GM18526 (cell line): Measurements from ENCODE around the gene MAN1B1.

Experiments used
- POLR2A ChIP-seq: IDR thresholded peaks from 3 replicates; pipeline ENCODE4 v1.6.1; 2011; ENCODE audit not compliant: insufficient read length; ENCODE audit errors: extremely low read depth

MAN1B1 gene

GRCh38 chr9:137071282-137071681, 15.5 kb upstream of the MAN1B1 start:
- no peak for TF ChIP-seq POLR2A

DNA sequence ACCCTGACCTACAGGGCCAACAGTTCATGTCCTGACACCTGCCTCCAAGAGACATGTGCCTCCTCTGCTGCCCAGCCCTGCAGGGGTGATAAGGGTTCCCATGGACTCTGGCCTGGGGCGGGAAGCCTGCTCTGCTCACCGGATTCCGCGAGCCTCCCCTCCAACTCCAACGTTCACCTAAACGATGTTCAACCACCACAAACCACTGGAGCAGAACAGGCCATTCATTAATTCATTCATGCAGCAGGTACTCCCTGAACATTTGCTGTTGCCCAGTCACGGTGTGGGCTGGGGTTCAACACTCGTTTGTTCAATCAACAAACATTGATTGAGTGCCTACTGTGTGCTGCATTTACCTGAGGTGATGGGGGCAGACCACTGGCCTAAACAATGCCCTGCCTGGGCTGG, 12.8 kb upstream of the MAN1B1 start:
- no peak for TF ChIP-seq POLR2A

GRCh38 chr9:137074657-137075274, 12.0 kb upstream of the MAN1B1 start:
- TF ChIP-seq POLR2A: no peak

DNA sequence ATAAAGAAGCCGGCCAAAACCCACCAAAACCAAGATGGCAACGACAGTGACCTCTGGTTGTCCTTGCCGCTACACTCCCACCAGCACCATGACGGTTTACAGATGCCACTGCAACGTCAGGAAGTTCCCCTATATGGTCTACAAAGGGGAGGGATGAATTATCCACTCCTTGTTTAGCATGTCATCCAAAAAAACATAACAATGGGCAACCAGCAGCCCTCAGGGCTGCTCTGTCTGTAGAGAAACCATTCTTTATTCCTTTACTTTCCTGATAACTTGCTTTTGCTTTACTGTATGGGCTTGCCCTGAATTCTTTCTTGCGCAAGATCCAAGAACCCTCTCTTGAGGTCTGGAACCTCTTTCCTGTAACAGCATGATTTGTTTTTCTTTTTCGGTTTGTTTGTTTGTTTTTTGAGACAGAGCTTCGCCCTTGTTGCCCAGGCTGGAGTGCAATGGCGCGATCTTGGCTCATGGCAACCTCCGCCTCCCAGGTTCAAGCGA, 11.5 kb upstream of the MAN1B1 start:
- TF ChIP-seq POLR2A: no peak

DNA sequence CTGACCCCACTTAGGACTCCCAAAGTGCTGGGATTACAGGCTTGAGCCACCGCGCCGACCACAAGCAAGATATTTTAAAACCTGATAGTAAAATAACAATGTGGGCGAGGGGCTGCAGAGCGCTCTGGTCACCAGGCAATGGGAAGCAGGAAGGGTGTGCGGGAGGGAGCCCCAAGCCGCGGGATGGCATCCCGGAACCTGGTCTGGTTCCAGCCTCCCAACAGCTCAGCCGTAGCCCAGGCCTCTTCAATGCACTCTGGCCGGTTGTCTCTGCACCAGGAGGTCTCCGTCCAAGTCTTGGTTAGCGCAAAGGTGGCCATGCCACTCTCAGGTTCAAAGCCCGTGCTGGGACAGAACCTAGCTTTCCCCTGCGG, 10.2 kb upstream of the MAN1B1 start:
- no peak for TF ChIP-seq POLR2A

GRCh38 chr9:137077010-137077747, 9.6 kb upstream of the MAN1B1 start, which contains the start of gene UAP1L1:
TSS of gene UAP1L1 (plus strand) at chr9:137077517. CDS start at chr9:137077533, 16 bp downstream.
- peak; percentile 56 for TF ChIP-seq POLR2A

DNA sequence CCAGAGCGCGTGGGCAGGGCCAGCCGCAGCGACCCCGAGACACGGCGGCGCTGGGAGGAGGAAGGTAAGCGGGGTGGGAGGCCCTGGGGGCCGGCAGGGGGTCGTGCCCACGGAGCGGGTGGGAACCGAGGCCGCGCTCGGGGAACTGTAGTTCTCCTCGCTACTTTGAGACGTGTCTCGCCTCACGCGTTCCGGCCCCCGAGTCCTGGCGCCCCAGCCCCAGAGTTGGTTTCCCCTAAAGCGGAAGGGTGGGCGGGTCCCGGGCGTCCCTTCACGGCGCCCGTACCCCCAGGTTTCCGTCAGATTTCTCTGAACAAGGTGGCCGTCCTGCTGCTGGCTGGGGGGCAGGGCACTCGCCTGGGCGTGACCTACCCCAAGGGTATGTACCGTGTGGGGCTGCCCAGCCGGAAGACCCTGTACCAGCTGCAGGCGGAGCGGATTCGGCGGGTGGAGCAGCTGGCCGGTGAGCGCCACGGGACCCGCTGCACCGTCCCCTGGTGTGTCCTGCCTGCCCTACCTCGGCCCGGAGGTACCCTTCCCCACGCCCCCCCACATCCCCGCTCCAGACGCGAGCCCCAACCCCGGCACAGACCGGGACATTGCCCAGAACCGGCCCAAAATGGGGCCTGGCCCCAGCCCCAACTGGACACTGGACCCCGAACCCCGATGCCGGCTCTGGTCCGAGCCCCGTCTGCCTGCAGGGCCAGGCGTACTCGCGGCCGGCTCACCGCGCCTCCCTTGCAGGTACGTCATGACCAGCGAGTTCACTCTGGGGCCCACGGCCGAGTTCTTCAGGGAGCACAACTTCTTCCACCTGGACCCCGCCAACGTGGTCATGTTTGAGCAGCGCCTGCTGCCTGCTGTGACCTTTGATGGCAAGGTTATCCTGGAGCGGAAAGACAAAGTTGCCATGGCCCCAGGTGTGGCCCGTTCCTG, 8.8 kb upstream of the MAN1B1 start:
- peak; percentile 1 for TF ChIP-seq POLR2A

DNA sequence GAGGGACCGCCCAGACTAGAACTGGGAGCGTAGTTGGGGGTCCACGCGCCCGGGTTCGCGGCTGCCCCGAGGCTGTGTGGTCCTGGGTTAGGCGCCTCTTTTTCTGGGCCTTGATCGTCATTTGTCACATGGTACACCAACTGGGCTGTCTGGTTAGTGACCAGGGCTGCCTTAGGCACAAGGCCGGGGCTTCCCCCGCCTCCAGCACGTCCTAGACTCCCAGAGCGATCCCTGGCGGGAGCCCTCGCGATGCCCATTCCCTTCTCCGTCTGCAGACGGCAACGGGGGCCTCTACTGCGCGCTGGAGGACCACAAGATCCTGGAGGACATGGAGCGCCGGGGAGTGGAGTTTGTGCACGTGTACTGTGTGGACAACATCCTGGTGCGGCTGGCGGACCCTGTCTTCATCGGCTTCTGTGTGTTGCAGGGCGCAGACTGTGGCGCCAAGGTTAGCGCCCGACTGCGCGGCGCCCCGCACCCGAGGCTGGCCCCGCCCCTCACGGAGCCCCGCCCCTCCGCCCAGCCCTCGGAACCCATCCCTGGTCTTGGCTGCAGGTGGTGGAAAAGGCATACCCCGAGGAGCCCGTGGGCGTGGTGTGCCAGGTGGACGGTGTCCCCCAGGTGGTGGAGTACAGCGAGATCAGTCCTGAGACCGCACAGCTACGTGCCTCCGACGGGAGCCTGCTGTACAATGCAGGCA, 7.9 kb upstream of the MAN1B1 start:
- no peak for TF ChIP-seq POLR2A

- TF ChIP-seq POLR2A: no peak
Measured at GRCh38 chr9:137079401-137079787, 7.4 kb upstream of the MAN1B1 start.

DNA sequence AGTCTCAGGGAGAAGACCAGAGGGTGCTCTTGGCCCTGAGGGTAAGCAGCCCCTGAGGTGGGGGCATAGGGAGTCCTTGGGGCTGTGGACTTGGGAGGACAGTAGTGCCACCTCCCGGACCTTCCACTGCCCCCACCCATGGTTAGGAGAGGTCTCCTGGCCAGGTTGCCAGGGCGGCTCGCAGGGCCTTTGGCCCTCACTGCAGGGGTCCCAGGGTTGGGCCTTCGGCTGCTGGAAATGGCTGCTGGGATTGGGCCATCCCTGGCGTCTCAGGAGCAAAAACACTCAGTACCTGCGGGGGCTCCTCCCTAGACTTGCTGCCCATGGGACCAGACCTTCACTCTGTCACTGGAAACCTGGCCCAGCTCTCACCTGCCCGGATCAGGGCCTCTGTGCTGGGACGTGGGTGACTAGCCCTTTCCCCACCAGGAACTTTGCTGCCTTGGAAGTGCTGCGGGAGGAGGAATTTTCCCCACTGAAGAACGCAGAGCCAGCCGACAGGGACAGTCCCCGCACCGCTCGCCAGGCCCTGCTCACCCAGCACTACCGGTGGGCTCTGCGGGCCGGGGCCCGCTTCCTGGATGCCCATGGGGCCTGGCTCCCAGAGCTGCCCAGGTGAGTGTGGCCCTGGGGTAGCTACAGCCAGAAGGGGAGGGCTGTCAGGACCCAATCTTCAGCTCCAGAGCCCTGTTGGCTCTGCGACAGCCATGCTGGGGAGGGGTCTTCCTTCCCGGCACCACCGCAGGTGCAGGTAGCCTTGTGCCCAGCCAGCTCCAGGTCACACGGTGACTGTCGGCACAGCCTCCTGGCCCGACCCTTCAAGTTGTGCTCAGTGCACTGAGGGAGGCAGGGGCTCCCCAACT, 6.3 kb upstream of the MAN1B1 start:
- no peak for TF ChIP-seq POLR2A

- TF ChIP-seq POLR2A: no peak
Measured at GRCh38 chr9:137082222-137082924, 4.4 kb upstream of the MAN1B1 start.

DNA sequence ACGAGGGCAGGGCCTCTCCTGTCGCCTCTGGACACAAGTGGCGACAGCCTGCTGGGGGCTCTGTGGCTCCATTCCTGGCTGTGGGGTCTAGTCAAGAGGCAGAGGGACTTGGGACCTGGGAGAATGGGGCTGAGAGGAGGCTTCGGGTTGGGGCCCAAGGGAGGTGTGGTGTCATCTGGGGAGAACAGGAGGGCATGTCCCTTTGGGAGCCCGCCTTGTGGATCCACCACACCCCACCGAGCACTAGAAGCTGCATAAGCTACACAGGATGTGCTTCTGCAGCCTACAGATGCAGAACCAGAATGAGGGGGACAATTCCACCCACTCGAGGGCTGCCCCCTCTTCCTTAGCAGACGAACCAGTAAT, 3.9 kb upstream of the MAN1B1 start:
- TF ChIP-seq POLR2A: no peak

DNA sequence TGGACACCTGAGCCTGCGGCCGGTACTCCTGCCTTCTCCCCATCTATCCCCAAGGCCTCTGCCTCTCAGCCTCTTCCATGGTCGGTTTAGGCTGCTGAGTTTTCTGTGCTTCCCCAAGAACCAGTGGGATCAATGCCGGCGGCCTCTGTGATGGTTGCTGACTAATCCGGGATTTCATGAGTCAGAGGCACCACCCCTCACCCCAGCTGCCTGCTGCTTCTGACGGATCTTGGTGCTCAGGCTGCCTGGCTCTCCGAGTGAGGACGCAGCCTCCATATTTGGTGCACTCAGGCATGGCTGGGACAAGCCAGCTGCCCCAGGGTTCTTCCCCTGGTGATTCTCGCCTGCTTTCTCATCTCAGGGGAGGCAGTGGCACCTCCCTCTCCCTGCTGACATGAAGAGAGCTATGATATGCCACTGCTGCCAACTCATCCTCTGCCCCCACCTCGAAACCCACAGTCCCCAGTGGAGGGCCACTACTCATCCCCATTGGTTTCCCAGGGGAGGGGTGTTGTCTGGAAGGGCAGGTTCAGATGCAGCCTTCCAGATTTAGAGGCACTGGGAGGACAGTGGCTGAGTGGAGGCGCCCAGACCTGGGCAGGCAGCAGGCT, 3.3 kb upstream of the MAN1B1 start:
- TF ChIP-seq POLR2A: no peak

GRCh38 chr9:137084526-137084925, 2.3 kb upstream of the MAN1B1 start:
- TF ChIP-seq POLR2A: no peak
